ENCODE data around the gene TPD52L1.

DNA sequence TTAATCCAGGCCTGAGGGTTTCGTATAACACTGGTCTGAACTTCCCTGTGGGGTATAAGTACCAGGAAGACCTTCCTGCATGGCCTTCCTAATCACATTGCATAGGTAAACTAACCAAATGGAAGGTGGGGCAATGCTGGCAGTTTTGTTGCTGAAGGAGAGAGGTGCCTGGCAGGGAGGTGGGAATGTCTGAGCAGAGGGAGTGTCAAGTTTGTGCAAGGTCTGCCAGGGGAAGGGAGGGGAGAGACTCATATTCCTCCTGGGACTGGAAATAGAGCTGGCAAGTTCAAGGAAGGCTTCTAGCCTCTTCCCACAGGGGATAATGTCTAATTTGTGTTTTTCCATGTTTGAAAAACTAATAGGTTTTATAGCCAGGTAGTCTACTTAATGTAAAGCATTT is 77.6 kb downstream of the TPD52L1 start:
- TF ChIP-seq, protein P1, sequence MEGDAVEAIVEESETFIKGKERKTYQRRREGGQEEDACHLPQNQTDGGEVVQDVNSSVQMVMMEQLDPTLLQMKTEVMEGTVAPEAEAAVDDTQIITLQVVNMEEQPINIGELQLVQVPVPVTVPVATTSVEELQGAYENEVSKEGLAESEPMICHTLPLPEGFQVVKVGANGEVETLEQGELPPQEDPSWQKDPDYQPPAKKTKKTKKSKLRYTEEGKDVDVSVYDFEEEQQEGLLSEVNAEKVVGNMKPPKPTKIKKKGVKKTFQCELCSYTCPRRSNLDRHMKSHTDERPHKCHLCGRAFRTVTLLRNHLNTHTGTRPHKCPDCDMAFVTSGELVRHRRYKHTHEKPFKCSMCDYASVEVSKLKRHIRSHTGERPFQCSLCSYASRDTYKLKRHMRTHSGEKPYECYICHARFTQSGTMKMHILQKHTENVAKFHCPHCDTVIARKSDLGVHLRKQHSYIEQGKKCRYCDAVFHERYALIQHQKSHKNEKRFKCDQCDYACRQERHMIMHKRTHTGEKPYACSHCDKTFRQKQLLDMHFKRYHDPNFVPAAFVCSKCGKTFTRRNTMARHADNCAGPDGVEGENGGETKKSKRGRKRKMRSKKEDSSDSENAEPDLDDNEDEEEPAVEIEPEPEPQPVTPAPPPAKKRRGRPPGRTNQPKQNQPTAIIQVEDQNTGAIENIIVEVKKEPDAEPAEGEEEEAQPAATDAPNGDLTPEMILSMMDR (IDR thresholded peaks at IDR 0.05): no peak
- TF ChIP-seq ZFX (IDR thresholded peaks at IDR 0.05; ENCODE audit: borderline replicate concordance): no peak

Measured in 22Rv1 (cell line).